GM21526 (cell line): ENCODE results near the gene CALML4.
"Not testable (repeated sequence)": the region's sequence is repeated elsewhere in the genome, so short reads cannot be mapped to it uniquely, and the experiment has no call there.

ENCODE experiments used
- ATAC-seq: cut with Tn5 transposase; IDR thresholded peaks from one replicate; pipeline ENCODE4 v1.9.1; 2021; ENCODE audit warnings: moderate library complexity; ENCODE audit not compliant: unreplicated experiment, low FRiP score

The CALML4 gene

DNA sequence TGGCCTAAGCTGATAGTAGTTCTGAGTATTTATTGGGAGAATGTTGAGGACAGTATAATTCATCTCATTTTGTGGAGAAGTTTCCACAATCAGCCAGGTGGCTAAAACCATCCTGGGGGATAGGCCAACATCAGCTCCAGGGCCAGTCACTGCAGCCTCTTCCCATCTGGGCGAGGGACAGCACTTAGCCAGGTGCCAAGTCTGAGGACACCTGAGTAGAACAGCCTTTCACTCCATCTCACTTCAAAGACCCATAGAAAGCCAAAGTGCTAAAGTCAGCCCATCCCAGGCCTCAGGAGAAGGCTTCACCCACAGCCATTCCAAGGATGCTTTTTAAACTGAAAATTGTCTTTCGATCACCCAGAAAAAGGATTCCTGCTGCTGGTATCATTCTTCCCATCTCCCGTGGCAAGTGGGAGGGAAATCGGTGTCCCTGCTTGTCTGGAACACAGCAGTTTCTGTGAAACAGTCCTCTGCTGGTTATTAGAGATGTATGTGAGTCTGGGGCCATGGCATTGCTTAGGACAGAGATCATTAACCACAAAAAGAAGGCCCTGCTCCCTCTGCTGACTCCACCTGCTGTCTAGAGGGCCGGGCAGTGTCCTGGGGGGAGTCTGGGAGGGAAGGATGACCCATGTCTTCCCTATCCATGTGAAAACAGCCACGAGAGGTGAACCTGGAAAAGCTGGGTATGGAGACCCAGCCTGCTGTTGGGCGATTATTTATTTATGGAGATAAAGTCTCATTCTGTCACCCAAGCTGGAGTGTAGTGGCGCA is 9.6 kb downstream of the CALML4 start:
- no peak for ATAC-seq

DNA sequence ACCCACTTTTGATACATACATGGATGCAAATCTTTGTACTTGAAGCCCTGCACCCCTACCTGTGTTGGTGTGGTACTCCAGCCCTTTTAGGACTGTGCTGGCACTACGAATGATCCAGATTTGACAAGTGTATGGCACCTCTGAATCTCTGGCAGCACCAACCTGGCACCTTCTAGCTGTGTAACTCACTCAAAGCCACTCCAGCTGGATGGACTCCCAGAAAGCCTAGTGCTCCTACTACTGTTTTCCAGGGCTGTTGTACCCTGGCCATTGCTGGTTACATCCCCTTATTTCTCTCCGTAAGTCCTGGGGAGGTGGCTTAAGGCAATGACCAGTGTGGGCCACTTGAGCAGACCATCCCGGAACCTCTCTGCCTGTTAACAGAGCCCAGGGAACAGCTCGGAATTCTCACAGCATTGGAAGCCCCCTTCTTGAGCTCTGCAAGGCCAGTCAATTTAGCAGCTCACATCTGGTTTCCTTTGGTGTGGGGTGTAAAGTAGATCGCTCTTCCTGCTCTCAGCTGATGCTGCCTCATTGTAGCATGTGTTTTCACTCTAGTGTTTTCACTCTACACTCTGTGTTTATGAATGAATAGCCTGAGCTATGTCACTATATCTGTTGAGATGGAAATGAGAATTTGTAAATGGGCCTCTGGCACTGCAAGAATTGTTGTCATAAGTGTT is 12.2 kb downstream of the CALML4 start:
- no peak for ATAC-seq

DNA sequence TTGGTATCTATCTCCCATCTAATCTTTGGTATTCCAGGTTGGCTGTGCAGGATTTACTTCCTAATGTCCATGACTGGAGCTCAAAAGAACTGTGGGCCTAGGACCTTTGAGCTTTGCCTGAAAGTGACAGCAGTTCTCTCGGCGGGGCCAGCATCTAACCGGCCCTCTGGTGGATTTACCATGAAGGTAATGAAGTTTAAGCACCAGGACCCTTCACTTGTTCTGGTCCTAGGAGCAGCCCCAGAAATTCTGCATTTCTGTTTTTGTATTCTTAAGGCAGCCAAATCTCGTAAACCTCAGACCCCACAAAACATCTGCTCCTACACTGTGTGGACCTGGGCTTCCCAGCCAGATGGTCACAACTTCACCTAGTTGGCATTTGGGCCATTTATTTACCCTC is 13.0 kb downstream of the CALML4 start:
- no peak for ATAC-seq

DNA sequence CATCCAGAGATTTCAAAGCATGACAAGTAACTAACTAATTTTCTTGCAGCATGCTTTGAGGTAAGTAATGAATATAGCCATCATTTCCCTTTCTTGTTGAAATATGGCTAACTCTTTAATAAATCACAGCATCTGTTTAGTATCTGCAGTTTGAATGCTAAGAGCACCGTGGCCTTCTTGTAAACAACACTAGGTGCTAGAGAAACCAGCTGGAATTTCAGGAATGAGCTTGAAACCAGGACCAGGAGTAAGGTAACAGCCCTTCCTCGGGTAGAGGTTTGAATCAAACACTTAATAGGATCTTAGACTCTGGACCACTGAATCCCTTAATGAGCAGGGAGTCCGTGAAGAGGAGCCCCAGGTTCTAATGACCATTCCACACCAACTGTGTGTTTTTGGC is 13.6 kb downstream of the CALML4 start:
- ATAC-seq, result no peak

DNA sequence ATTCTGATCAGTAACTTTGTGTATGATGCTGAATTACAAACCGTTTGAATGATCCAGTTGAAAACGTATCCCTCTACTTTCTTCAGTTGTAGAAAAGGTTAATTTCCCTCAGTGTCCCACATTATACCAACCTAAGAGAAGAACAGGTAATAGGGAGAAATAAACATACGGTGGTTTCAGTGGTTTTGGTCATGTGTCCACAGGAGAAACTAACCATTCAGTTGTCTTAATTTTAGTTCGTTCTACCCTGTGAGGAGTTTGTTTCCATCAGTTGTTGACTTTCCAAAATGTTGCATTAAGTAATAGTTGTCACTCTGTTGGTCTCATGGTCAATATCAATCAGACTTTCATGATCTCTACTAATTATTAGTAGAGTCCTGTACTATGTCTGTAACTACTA is 15.1 kb downstream of the CALML4 start:
- ATAC-seq, result no peak

DNA sequence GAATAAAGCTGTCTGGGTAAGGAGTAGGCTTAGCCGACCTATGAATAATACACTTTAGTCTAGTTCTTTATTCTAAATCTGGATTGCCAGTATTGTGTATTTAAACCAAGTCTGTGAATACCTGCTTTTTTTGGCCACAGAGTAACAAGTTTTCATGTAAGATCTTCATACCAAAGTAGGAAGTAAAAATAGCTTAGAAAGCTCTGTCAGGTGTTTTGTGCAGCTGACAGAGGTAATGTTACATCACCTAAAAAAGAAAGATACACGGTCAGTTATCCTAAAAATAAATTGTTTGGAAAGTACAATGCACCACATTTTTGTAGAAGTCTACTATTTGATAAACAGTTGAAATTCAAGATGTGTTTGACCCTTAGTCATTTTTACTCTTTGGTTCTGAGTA is 16.5 kb downstream of the CALML4 start:
- no peak for ATAC-seq

DNA sequence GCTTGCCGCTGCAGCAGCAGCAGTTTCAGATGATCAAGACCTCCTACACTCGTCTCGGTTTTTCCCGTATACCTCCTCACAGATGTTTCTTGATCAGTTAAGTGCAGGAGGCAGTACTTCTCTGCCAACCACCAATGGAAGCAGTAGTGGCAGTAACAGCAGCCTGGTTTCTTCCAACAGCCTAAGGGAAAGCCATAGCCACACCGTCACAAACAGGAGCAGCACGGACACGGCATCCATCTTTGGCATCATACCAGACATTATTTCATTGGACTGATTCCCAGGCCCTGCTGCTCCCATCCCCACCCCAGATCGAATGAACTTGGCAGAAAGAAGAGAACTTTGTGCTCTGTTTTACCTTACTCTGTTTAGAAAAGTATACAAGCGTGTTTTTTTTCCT is 17.6 kb downstream of the CALML4 start:
- ATAC-seq, result no peak

DNA sequence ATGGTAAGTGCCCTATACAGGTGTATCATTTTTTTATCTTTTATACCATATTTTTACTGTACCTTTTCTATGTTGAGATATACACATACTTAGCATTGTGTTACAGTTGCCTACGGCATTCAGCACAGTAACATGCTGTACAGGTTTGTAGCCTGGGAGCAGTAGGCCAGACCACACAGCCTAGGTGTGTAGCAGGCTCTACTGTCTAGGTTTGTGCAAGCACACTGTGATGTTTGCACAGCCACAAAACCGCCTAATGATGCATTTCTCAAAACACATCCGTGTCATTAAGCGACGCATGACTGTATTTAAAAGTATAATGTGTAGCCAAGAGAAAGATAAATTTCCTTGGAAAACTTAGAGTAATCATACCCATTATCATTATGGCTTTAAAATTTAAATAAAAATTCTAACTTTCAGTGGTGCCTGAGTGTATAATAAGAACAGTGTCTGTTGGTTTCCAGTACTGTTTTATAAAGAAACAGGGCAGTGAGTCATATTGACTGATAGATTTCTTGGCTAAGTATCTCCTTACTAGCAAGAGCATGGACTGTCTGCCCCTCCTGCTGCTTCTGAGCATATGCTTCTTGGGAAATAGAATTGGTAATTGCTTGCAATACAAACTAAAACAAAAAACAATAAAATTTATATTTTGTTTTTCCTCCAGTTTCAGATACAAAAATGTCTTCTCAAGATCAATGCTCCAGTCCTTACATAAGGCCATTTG is 18.3 kb downstream of the CALML4 start:
- no peak for ATAC-seq

DNA sequence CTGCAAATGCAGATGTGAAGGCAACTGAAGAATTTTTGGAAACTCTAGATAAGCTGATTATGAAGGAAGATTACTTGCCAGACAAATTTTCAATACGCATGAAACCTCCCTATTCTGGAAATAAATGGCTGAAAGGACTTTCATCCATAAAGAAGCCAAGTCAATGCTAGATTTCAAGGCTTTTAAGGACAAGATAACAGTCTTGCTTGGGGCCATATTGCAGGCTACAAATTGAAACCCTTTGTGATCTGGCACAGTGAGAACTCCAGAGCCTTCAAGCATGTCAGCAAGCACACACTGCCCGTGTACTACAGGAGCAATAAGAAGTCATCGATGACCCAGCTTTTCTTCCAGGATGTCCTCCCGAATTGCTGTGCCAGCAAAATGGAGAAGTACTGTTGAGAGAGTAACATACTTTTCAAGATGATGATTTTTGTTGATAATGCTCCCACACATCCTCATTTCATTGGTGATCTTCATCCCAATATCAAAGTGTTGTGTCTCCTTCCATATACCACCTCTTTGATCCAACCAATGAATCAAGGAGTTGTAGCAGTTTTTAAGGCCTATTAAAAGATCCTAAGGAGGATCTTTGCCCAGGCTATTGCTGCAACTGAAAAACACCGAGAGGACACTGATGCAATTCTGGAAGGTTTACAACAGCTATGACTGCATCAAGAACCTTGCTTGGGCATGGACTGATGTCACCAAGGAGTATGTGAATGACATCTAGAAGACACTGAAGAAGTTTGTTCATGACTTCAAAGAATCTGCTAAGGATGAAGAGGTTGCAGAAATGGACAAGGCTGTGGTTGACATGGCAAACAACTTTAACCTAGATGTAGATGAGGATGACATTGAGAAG is 20.3 kb downstream of the CALML4 start:
- no peak for ATAC-seq

DNA sequence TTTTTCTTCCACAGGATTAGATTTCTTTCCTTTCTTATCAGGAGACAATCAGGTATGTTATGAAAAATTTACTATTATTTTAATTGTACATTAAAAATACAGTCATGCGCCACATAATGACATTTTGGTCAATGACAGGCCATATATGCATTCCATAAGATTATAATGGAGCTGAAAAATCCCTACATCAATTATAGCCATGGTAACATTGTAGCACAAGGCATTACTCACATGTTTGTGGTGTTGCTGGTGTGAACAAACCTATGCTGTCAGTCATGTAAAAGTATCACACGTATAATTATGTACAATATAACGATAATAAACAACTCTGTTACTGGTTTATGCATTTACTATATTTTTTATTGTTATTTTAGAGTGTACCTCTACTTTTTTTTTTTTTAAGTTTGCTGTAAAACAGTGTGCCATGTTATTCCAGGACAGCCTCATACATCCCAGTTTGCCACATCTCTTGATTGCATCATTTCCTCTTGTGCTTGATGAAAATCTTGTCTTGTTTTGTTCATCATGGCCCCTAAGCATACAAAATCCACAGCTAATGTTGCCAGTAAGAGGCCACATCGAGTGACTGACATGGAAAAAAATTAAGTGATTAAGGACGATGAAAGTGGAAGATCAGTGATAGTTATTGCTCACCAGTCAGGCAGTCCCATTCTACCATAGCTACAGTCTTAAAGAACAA is 21.4 kb downstream of the CALML4 start:
- ATAC-seq, result no peak

DNA sequence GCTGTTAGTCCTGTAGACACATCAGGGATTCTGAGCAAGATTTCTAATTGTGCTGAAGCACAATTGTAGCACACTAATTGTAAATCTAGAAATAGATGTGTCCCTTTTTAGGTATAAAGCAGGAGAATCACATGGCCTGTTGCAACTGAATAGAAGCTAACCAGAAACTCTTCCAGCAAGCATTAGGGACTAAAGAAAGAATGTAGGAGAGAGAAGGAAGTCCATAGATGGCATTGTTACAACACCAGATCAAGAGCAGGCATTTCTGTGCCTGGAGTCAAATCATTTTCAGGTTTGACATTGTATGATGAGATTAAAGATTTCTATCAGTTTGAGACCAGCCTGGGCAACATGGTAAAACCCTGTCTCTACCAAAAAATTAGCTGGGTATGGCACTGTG is 27.4 kb downstream of the CALML4 start:
- no peak for ATAC-seq

DNA sequence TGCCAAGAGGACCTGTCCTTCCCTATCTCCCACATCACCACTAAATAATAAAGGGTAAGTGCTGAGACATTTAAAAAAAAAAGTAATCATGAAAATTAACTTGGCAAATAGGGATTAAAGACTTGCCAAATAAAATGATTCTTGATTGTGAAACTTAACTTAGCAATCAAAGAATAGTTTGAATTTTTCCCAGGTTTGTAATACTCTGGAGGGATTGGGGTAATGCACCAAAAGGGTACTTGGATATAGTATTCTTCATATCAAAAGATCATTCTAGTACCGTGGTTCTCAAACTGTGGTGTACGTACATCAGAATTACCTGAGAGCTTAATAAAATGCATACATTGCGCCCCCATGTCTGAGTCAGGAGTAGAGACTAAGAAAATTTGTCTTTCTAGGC is 28.5 kb downstream of the CALML4 start:
- no peak for ATAC-seq

DNA sequence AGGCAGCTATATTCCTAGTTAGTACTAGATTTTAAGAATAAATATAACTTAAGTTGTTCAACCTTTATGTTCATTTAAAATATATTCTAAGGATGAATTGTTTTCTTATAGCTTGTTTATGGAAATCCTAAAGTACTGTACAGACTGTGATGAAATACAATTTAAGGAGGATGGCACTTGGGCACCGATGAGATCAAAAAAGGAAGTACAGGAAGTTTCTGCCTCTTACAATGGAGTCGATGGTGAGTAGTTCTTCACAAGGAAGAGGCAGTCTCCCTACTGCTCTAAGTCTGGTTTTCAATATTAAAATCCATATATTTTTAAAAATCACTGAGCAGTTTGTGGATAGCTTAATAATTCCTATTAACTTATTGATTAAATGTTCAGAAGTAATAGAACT is 29.6 kb downstream of the CALML4 start:
- ATAC-seq, result no peak

DNA sequence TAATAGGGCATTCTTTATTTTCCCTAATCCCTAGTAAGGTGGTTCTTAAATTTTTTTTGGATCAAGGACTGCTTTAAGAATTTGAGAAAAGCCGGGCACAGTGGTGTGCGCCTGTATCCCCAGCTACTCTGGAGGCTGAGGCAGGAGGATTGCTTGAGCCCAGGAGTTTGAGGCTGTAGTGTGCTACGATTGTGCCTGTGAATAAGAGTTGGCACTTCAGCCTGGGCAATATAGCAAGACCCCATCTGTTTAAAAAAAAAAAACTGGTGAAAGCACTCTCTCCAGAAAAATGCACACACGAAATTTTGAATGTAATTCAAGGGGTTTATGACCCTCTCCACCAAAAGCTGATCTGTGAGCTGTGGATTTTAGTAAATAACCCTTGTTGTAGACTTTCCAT is 32.0 kb downstream of the CALML4 start:
- no peak for ATAC-seq

DNA sequence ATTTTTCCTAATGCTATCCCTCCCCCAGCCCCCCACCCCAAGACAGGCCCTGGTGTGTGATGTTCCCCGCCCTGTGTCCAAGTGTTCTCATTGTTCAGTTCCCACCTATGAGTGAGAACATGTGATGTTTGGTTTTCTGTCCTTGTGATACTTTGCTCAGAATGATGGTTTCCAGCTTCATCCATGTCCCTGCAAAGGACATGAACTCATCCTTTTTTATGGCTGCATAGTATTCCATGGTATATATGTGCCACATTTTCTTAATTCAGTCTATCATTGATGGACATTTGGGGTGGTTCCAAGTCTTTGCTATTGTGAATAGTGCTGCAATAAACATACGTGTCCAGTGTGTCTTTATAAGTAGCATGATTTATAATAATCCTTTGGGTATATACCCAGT is 33.1 kb downstream of the CALML4 start:
- ATAC-seq, result not testable (repeated sequence)

DNA sequence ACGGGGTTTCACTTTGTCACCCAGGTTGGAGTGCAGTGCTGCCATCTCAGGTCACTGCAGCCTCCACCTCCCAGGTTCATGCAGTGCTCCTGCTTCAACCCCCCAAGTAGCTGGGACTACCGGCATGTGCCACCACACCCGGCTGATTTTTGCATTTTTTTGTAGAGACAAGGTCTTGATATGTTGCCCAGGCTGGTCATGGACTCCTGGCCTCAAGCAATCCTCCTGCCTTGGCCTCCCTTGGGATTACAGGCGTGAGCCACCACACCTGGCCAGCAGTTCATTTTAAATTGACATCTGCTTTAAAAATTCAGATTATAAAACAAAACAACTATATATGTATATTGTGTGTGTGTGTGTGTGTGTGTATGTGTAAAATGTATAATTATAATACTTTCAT is 38.3 kb downstream of the CALML4 start:
- no peak for ATAC-seq

DNA sequence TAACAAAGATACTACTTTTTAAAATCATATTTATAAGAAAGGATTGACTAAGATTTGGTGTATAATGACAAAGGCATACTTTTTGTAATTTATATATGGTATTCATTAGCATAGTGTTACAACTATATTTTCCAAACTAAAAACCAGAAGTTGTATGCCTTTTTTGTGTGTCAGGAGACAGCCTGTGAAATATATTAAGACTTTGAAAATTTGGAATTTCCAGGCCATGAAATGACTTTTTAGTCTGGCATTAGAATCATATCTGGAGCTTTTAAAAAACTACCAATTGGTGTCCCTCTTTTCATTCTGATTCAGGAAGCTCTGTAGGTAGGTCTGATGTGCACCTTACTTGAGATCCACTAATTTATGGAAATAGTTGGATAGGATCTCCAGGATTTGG is 41.9 kb downstream of the CALML4 start:
- ATAC-seq, result no peak

DNA sequence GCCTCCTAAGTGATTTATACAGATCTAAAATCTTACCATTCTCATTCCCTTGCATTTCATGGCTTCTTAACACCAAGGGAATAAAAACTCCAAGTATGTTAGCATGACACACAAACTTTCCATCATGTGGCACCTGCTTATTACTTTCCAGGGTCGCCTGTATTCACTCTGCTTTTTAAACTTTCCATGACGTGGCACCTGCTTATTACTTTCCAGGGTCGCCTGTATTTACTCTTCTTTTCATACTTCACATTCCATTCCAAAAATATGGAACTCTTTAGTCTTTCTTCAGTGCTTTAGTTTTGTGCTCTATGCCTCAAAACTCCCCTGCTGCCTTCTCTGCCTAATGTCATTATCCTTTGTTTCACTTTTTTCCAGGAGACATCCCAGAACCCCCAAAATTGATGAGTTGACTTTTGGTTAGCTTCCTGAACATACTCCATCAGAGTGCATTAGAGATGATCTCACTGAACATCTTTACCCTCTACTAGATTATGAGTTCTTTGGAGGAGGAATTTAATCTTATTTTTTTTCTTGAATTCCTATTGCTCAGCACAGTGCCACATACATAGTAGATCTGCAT is 47.0 kb downstream of the CALML4 start:
- ATAC-seq, result no peak

DNA sequence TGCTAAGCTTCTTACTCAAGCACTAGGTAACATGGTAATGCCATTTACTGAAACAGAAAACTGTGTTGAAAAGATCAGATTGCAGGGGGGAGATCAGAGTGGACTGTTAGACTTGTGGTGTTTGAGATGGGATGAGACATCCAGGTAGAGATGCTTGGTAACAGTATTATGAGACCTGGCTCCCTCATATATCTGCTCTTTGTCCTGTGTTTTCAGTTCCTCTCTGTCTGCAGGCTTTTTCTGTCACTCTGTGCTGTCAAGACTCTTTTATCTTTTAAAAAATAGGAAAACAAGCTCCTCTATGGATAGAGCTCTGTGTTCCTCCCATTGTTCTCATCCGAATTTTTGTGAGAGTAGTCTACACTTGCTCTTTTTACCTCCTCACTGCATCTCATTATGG is 48.1 kb downstream of the CALML4 start:
- no peak for ATAC-seq
